HG03469 (cell line): ENCODE measurements around the gene ETFA.

Source experiments
- ATAC-seq: cut with Tn5 transposase; IDR thresholded peaks from one replicate; pipeline ENCODE4 v1.9.1; 2021; ENCODE audit warnings: mild to moderate bottlenecking, moderate library complexity, moderate number of reproducible peaks; ENCODE audit not compliant: unreplicated experiment

The ETFA gene

GRCh38 chr15:76176487-76177085 is 134.7 kb downstream of the ETFA start:
- no peak for ATAC-seq

GRCh38 chr15:76176059-76176458 is 135.2 kb downstream of the ETFA start:
- no peak for ATAC-seq

GRCh38 chr15:76175442-76175841 is 135.8 kb downstream of the ETFA start:
- no peak for ATAC-seq

GRCh38 chr15:76174654-76175053 is 136.6 kb downstream of the ETFA start:
- ATAC-seq, result no peak

GRCh38 chr15:76173317-76173834 is 137.9 kb downstream of the ETFA start:
- ATAC-seq, result no peak

- no peak for ATAC-seq
Observed at GRCh38 chr15:76172782-76173181, 138.5 kb downstream of the ETFA start.

GRCh38 chr15:76169911-76170800 is 141.1 kb downstream of the ETFA start:
- no peak for ATAC-seq

GRCh38 chr15:76169018-76169417 is 142.3 kb downstream of the ETFA start:
- ATAC-seq, result no peak

GRCh38 chr15:76168237-76168984 is 142.9 kb downstream of the ETFA start:
- ATAC-seq, result no peak

GRCh38 chr15:76165951-76166350 is 145.3 kb downstream of the ETFA start:
- ATAC-seq, result no peak
